SK-N-SH treated with all-trans-retinoic acid at 6 μM for 48 hours (cell line): ENCODE measurements around the gene ANKS3.

ENCODE experiments used
- ATAC-seq: fragments of 200-7000 bp; cut with Tn5 transposase; 3 replicates; pipeline ENCODE4 v1.9.1; 2020; ENCODE audit warnings: mild to moderate bottlenecking, moderate library complexity
- BACH2 ChIP-seq: fragments of 250-450 bp; sonication (Bioruptor Pico); IDR thresholded peaks from 2 replicates; pipeline ENCODE4 v1.9.0; 2021; ENCODE audit warnings: mild to moderate bottlenecking, borderline replicate concordance
- CSDC2 ChIP-seq: fragments of 250-450 bp; sonication (Bioruptor Pico); IDR thresholded peaks from 2 replicates; pipeline ENCODE4 v1.5.0; 2020; ENCODE audit warnings: mild to moderate bottlenecking, moderate library complexity
- GLIS3 ChIP-seq: fragments of 250-450 bp; sonication (Bioruptor Pico); IDR thresholded peaks from 2 replicates; pipeline ENCODE4 v1.5.0; 2020; ENCODE audit warnings: mild to moderate bottlenecking, moderate library complexity
- ISL1 ChIP-seq: fragments of 250-450 bp; sonication (Bioruptor Pico); IDR thresholded peaks from 2 replicates; pipeline ENCODE4 v2.1.2; 2022; ENCODE audit warnings: mild to moderate bottlenecking, moderate library complexity
- OSR1 ChIP-seq: fragments of 250-450 bp; sonication (Bioruptor Pico); IDR thresholded peaks from 2 replicates; pipeline ENCODE4 v1.8.0; 2022; ENCODE audit warnings: moderate library complexity, mild to moderate bottlenecking, inconsistent platforms
- RARB ChIP-seq: fragments of 250-450 bp; sonication (Bioruptor Pico); IDR thresholded peaks from 2 replicates; pipeline ENCODE4 v1.8.0; 2021; ENCODE audit warnings: mild to moderate bottlenecking, moderate library complexity
- SNAI2 ChIP-seq: fragments of 250-450 bp; sonication (Bioruptor Pico); IDR thresholded peaks from 2 replicates; pipeline ENCODE4 v1.5.0; 2020; ENCODE audit warnings: mild to moderate bottlenecking, moderate library complexity
- TOX ChIP-seq: fragments of 250-450 bp; sonication (Bioruptor Pico); IDR thresholded peaks from 2 replicates; pipeline ENCODE4 v1.8.0; 2021; ENCODE audit warnings: mild to moderate bottlenecking, moderate library complexity, borderline replicate concordance
- ZC3H10 ChIP-seq: fragments of 250-450 bp; sonication (Bioruptor Pico); IDR thresholded peaks from 2 replicates; pipeline ENCODE4 v1.5.1; 2021; ENCODE audit warnings: mild to moderate bottlenecking, moderate library complexity
- ZFP3 ChIP-seq: fragments of 250-450 bp; sonication (Bioruptor Pico); IDR thresholded peaks from 2 replicates; pipeline ENCODE4 v1.5.0; 2020; ENCODE audit warnings: mild to moderate bottlenecking, moderate library complexity
- ZFP30 ChIP-seq: fragments of 450-650 bp; formaldehyde crosslinking; IDR thresholded peaks from 2 replicates; pipeline ENCODE4 v1.5.0; 2022; ENCODE audit warnings: mild to moderate bottlenecking, moderate library complexity
- ZNF565 ChIP-seq: fragments of 450-650 bp; formaldehyde crosslinking; conservative IDR thresholded peaks from 2 replicates; pipeline ENCODE4 v1.5.0; 2020; ENCODE audit warnings: low read depth, mild to moderate bottlenecking, moderate library complexity
- ZNF70 ChIP-seq: fragments of 450-650 bp; formaldehyde crosslinking; IDR thresholded peaks from 2 replicates; pipeline ENCODE4 v1.5.0; 2020; ENCODE audit warnings: mild to moderate bottlenecking, moderate library complexity
- ZNF8 ChIP-seq: fragments of 450-650 bp; formaldehyde crosslinking; IDR thresholded peaks from 2 replicates; pipeline ENCODE4 v1.5.0; 2020; ENCODE audit warnings: mild to moderate bottlenecking, moderate library complexity
- TF ChIP-seq, protein P1 (sequence below): fragments of 250-450 bp; sonication (Bioruptor Pico); IDR thresholded peaks from 2 replicates; pipeline ENCODE4 v1.8.0; 2020; ENCODE audit warnings: mild to moderate bottlenecking, moderate library complexity, borderline replicate concordance
- TF ChIP-seq, protein P2 (sequence below): fragments of 250-450 bp; sonication (Bioruptor Pico); IDR thresholded peaks from 2 replicates; pipeline ENCODE4 v1.5.1; 2021; ENCODE audit warnings: mild to moderate bottlenecking, moderate library complexity
- TF ChIP-seq, protein P3 (sequence below): fragments of 250-450 bp; sonication (Bioruptor Pico); IDR thresholded peaks from 2 replicates; pipeline ENCODE4 v1.8.0; 2021; ENCODE audit warnings: low read depth, mild to moderate bottlenecking, moderate library complexity, borderline replicate concordance
- TF ChIP-seq, protein P4 (sequence below): fragments of 250-450 bp; sonication (Bioruptor Pico); IDR thresholded peaks from 2 replicates; pipeline ENCODE4 v1.5.0; 2020; ENCODE audit warnings: mild to moderate bottlenecking, moderate library complexity

The ANKS3 gene

DNA sequence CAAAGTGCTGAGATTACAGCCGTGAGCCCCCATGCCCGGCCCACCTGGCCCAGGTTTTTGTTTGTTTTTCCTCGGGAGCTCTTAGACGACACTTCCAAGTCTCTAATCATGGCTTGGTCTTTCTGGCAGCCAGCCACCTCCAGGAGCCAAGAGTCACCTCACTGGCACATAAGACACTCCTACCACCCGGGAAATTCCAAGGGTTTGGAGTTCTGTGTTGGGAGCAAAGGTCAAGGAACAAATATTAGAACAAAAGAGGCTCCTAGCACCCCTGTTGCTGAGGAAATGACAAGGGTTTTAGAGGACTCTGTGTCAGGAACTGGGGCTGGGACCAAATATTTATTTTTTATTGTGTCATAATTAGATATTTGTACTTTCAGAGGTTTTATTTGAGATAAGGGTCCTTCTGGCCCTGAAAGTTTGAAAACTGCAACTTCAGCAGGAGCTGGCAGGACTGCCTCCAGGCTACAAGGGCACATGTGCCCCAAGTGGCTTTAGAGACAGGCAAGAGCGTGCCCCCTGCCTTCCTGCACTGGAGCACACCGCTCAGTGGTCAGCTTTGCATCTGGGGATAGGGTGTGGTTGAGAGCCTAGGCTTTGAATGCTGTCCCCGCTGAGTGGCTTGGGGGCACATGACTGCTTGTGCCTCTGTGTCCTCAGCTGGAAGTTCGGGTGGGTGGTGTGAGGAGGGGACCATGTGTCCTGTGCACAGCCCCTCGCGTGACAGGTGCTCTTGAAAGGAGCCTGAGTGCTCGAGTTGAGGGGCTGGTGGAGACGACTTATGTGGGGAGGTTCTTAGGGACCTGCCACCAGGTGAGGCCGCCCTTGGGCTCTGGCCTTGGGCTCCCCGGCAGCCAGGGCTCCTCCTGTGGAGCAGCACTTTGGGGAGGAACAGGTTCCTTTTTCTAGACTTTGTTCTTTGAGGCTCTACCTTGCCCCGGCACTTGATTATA is 79.8 kb downstream of the ANKS3 start:
- no peak for TF ChIP-seq TOX (CRISPR knock-in tag)
- TF ChIP-seq ZNF565, result no peak
- no peak for TF ChIP-seq ZC3H10 (CRISPR knock-in tag)
- no peak for TF ChIP-seq SNAI2 (CRISPR knock-in tag)
- no peak for TF ChIP-seq RARB
- TF ChIP-seq, protein P1, sequence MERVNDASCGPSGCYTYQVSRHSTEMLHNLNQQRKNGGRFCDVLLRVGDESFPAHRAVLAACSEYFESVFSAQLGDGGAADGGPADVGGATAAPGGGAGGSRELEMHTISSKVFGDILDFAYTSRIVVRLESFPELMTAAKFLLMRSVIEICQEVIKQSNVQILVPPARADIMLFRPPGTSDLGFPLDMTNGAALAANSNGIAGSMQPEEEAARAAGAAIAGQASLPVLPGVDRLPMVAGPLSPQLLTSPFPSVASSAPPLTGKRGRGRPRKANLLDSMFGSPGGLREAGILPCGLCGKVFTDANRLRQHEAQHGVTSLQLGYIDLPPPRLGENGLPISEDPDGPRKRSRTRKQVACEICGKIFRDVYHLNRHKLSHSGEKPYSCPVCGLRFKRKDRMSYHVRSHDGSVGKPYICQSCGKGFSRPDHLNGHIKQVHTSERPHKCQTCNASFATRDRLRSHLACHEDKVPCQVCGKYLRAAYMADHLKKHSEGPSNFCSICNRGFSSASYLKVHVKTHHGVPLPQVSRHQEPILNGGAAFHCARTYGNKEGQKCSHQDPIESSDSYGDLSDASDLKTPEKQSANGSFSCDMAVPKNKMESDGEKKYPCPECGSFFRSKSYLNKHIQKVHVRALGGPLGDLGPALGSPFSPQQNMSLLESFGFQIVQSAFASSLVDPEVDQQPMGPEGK (CRISPR knock-in tag), result no peak
- no peak for TF ChIP-seq ZFP30 (CRISPR knock-in tag)
- no peak for ATAC-seq

DNA sequence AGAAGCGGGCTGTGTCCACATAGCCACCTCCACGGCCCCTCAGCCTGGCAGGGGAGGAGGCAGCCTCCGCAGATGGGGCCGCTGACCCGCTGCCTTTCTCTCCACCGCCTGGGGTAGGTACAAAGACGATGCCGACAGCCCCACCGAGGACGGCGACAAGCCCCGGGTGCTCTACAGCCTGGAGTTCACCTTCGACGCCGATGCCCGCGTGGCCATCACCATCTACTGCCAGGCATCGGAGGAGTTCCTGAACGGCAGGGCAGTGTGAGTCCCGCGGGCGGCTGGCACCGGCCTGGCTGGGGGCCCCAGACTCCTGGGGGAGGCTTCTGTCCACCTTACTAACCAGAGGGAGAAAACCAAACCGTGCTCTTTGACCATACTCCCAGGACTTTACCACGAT is 81.5 kb downstream of the ANKS3 start:
- TF ChIP-seq ZFP30 (CRISPR knock-in tag), result no peak
- no peak for TF ChIP-seq ZC3H10 (CRISPR knock-in tag)
- TF ChIP-seq ISL1 (CRISPR knock-in tag), result no peak
- TF ChIP-seq, protein P2, sequence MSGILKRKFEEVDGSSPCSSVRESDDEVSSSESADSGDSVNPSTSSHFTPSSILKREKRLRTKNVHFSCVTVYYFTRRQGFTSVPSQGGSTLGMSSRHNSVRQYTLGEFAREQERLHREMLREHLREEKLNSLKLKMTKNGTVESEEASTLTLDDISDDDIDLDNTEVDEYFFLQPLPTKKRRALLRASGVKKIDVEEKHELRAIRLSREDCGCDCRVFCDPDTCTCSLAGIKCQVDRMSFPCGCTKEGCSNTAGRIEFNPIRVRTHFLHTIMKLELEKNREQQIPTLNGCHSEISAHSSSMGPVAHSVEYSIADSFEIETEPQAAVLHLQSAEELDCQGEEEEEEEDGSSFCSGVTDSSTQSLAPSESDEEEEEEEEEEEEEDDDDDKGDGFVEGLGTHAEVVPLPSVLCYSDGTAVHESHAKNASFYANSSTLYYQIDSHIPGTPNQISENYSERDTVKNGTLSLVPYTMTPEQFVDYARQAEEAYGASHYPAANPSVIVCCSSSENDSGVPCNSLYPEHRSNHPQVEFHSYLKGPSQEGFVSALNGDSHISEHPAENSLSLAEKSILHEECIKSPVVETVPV, result no peak
- no peak for TF ChIP-seq GLIS3 (CRISPR knock-in tag)
- no peak for TF ChIP-seq ZNF70 (CRISPR knock-in tag)
- no peak for TF ChIP-seq ZNF8 (CRISPR knock-in tag)
- TF ChIP-seq, protein P3, sequence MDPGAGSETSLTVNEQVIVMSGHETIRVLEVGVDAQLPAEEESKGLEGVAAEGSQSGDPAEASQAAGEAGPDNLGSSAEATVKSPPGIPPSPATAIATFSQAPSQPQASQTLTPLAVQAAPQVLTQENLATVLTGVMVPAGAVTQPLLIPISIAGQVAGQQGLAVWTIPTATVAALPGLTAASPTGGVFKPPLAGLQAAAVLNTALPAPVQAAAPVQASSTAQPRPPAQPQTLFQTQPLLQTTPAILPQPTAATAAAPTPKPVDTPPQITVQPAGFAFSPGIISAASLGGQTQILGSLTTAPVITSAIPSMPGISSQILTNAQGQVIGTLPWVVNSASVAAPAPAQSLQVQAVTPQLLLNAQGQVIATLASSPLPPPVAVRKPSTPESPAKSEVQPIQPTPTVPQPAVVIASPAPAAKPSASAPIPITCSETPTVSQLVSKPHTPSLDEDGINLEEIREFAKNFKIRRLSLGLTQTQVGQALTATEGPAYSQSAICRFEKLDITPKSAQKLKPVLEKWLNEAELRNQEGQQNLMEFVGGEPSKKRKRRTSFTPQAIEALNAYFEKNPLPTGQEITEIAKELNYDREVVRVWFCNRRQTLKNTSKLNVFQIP (CRISPR knock-in tag), result no peak
- no peak for TF ChIP-seq ZFP3 (CRISPR knock-in tag)
- TF ChIP-seq RARB, result no peak
- TF ChIP-seq, protein P4, sequence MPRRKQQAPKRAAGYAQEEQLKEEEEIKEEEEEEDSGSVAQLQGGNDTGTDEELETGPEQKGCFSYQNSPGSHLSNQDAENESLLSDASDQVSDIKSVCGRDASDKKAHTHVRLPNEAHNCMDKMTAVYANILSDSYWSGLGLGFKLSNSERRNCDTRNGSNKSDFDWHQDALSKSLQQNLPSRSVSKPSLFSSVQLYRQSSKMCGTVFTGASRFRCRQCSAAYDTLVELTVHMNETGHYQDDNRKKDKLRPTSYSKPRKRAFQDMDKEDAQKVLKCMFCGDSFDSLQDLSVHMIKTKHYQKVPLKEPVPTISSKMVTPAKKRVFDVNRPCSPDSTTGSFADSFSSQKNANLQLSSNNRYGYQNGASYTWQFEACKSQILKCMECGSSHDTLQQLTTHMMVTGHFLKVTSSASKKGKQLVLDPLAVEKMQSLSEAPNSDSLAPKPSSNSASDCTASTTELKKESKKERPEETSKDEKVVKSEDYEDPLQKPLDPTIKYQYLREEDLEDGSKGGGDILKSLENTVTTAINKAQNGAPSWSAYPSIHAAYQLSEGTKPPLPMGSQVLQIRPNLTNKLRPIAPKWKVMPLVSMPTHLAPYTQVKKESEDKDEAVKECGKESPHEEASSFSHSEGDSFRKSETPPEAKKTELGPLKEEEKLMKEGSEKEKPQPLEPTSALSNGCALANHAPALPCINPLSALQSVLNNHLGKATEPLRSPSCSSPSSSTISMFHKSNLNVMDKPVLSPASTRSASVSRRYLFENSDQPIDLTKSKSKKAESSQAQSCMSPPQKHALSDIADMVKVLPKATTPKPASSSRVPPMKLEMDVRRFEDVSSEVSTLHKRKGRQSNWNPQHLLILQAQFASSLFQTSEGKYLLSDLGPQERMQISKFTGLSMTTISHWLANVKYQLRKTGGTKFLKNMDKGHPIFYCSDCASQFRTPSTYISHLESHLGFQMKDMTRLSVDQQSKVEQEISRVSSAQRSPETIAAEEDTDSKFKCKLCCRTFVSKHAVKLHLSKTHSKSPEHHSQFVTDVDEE (CRISPR knock-in tag), result no peak
- no peak for TF ChIP-seq CSDC2 (CRISPR knock-in tag)
- TF ChIP-seq SNAI2 (CRISPR knock-in tag), result no peak
- ATAC-seq, result no peak

DNA sequence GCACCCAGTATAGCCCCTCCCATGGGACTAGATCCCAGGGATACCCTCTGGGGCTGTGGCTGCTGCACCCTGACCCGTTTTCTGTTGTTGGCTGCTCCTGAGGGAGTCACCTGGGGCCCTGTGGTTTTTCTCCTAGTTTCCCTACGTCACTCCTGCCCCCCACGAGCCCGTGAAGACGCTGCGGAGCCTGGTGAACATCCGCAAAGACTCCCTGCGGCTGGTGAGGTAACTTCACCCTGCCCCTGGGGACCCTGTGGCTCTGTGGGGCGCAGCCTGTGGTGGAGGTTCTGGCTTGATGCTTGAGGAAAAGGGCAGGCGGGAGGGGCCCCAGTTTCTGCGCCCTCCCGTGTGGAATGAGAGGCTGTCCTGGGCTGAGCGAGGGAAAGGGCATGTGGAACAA is 82.2 kb downstream of the ANKS3 start:
- no peak for TF ChIP-seq OSR1 (CRISPR knock-in tag)
- no peak for TF ChIP-seq GLIS3 (CRISPR knock-in tag)
- TF ChIP-seq, protein P3 (CRISPR knock-in tag), result no peak
- TF ChIP-seq, protein P1 (CRISPR knock-in tag), result no peak
- no peak for TF ChIP-seq CSDC2 (CRISPR knock-in tag)
- TF ChIP-seq RARB, result no peak
- no peak for TF ChIP-seq ZFP3 (CRISPR knock-in tag)
- TF ChIP-seq BACH2 (CRISPR knock-in tag), result no peak
- no peak for TF ChIP-seq ZC3H10 (CRISPR knock-in tag)
- TF ChIP-seq, all 23 proteins: peak for 0
- no peak for ATAC-seq

DNA sequence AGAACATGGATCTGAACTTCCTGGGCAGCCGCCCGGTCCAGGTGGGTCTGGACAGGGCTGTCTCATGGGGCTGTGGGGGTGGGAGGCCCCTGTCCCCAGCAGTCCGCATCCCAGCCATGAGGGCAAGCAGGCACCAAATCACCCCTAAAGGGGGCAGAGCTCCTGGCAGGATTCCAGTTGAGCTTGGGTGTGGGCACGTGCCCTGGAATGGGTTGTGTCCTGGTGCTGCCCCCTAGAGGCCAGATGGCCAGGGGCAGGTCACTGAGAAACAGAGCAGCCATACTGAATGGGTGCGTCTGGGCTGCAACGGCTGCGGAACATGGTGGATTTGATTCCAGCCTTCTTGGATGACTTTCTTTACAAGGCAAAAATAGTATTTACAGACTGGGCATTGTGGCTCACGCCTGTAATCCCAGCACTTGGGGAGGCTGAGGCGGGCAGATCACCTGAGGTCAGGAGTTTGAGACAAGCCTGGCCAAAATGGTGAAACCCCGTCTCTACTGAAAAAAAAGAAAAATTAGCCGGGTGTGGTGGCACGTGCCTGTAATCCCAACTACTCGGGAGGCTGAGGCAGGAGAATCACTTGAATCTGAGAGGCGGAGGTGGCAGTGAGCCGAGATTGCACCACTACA is 83.5 kb downstream of the ANKS3 start:
- ATAC-seq, result peak; percentile 84
